HG03025 (cell line): ENCODE data around the gene VMP1.
"Not testable (repeated sequence)": the region's sequence is repeated elsewhere in the genome, so short reads cannot be mapped to it uniquely, and the experiment has no call there.

Experiments used
- ATAC-seq: cut with Tn5 transposase; IDR thresholded peaks from one replicate; pipeline ENCODE4 v1.9.1; 2021; ENCODE audit warnings: mild to moderate bottlenecking, moderate library complexity; ENCODE audit not compliant: unreplicated experiment, low FRiP score

The VMP1 gene

GRCh38 chr17:59853168-59853918 is 145.9 kb downstream of the VMP1 start:
- no peak for ATAC-seq

- not testable (repeated sequence) for ATAC-seq
Measured at GRCh38 chr17:59853919-59854729, 146.7 kb downstream of the VMP1 start.

- no peak for ATAC-seq
Measured at GRCh38 chr17:59856859-59857794, 149.7 kb downstream of the VMP1 start.

- ATAC-seq, result no peak
Measured at GRCh38 chr17:59858167-59858816, 150.8 kb downstream of the VMP1 start.

- no peak for ATAC-seq
Measured at GRCh38 chr17:59858932-59859331, 151.5 kb downstream of the VMP1 start.

DNA sequence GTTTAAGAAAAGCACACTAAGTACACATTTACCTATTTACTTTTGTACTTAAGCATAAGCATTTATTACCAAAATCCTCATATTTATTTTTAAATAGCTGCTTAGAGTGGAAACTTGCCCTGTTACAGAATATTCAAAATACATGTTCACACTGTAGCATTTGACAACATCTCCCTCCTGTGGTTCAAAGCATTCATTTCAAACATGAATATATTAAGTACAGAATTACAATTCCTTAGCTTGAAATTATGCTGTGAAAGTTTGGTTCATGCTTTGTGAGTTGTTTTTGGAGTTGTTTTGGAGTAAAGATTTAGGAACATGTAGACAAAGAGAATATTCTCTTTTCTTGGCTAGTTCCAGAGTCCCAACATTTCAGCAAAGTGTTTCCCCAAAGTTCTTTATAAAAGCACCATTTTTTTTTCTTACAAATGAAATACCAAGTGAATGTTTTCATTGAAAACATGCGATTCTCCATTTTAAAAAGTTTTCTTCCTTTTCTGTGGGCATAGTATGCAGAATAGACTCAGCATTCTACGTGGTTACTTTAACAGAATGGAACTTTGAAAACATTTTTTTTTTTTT is 152.1 kb downstream of the VMP1 start:
- no peak for ATAC-seq

DNA sequence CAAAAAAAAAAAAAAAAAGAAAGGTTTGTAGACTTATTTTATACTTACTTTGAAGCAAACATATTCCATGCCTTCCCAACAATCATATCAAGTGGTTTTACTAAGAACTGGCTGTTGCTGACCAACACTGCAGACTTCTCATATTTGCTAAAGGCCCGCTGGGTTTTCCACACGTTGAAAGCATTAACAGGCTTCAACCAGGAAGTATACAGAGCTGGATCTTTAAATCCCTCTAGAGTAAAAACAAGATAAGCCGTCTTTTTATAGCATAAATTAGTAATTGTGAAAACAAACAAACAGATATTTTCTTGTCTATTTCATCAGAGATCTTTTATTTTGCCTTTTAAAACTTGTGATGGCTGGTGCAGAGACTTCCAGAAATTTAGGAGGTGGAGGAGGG is 156.2 kb downstream of the VMP1 start:
- ATAC-seq, result no peak

GRCh38 chr17:59869941-59870218 is 162.4 kb downstream of the VMP1 start:
- no peak for ATAC-seq

DNA sequence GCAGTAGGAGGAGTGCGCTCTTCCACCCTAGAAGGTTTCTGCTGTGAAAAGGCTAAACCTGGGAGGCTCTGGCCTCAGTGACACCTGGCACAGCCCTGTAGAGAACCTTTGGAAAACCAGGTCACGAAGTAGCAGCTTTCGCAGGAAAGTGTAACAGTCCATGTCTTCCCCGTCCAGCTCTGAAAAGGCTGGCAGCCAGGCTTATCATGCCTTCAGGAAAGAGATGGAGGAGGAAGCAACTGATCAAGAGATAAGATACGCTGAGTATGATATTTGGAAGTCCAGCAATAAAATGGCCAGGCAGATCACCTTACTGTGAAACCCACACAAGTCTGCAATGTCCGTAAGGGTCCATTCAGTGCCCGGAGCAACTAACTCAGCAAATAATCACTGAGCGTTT is 163.0 kb downstream of the VMP1 start:
- no peak for ATAC-seq

- no peak for ATAC-seq
Measured at GRCh38 chr17:59872351-59872750, 164.9 kb downstream of the VMP1 start.

GRCh38 chr17:59873414-59873813 is 166.0 kb downstream of the VMP1 start:
- ATAC-seq, result not testable (repeated sequence)

DNA sequence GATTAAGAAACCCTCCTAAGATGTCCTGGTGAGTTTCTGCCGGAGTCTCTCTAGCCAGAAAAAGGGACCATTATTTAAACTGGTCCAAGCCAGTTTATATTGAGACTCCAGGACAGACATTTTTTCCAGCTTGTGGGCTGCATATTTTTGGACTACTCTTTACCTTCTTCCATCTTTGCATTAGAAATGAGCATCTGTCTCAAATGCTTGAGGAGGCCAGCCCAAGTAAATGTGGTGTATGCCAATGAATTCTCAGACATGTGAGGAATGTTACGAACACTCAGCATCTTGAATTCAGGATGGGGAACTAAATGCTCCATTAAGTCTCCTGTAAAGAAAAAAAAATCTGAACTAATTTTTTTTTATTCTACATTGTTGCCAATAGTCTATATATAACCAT is 166.9 kb downstream of the VMP1 start:
- ATAC-seq, result no peak

DNA sequence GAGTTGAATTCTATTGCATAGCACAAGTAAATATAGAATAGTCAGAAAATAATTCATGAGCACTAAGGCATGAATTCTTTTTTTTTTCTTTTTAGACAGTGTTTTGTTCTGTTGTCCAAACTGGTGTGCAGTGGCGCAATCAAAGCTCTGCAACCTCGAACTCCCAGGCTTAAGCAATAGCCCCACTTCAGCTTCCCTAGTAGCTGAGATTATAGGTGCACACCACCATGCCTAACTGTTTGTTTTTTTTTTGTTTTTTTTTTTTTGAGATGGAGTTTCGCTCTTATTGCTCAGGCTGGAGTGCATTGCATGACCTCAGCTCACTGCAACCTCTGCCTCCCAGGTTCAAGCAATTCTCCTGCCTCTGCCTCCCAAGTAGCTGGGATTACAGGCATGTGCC is 168.7 kb downstream of the VMP1 start:
- no peak for ATAC-seq

GRCh38 chr17:59877965-59878364 is 170.5 kb downstream of the VMP1 start:
- no peak for ATAC-seq

- no peak for ATAC-seq
Measured at GRCh38 chr17:59878624-59879023, 171.2 kb downstream of the VMP1 start.

DNA sequence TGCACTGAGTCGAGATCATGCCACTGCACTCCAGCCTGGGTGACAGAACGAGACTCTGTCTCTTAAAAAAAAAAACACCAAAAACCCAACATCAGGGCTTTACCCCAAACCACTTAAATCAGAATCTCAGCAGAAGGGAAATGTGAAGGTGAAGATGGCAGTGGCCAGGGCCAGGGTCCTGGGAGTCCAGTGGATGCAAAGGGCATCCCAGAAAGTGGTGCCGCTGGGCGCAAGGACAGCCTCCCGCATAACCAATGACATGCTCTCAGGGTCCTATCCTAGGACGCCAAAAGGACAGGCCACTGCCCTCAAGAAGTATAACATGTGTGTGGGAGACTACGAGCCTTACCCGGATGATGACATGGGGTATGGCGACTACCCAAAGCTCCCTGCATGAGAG is 177.4 kb downstream of the VMP1 start:
- no peak for ATAC-seq

GRCh38 chr17:59888145-59888750 is 180.8 kb downstream of the VMP1 start:
- no peak for ATAC-seq

GRCh38 chr17:59890720-59891119 is 183.3 kb downstream of the VMP1 start:
- no peak for ATAC-seq
